HK-2 (cell line): Measurements from ENCODE around the gene MMS19.

Source experiments
- DNase-seq: peaks from one replicate; pipeline ENCODE4 v3.0.0-alpha.2; 2018; ENCODE audit not compliant: unreplicated experiment

MMS19 gene

GRCh38 chr10:97525683-97526110 is 27.5 kb upstream of the MMS19 start:
- no peak for DNase-seq

GRCh38 chr10:97525086-97525485 is 26.9 kb upstream of the MMS19 start:
- no peak for DNase-seq

GRCh38 chr10:97522937-97523336 is 24.7 kb upstream of the MMS19 start:
- DNase-seq: no peak

- no peak for DNase-seq
Observed at GRCh38 chr10:97522071-97522470, 23.8 kb upstream of the MMS19 start.

GRCh38 chr10:97520978-97521761 is 22.9 kb upstream of the MMS19 start:
- DNase-seq: no peak

- no peak for DNase-seq
Observed at GRCh38 chr10:97520520-97520919, 22.3 kb upstream of the MMS19 start.

- no peak for DNase-seq
Observed at GRCh38 chr10:97519342-97519741, 21.1 kb upstream of the MMS19 start.

- DNase-seq: peak; percentile 53
Observed at GRCh38 chr10:97518301-97519043, 20.2 kb upstream of the MMS19 start.

- DNase-seq: no peak
Observed at GRCh38 chr10:97517778-97518300, 19.6 kb upstream of the MMS19 start.

- DNase-seq: no peak
Observed at GRCh38 chr10:97517096-97517750, 19.0 kb upstream of the MMS19 start.

- DNase-seq: no peak
Observed at GRCh38 chr10:97515271-97515978, 17.2 kb upstream of the MMS19 start.

- DNase-seq: no peak
Observed at GRCh38 chr10:97514344-97514743, 16.1 kb upstream of the MMS19 start.

GRCh38 chr10:97512993-97513392 is 14.8 kb upstream of the MMS19 start:
- DNase-seq: no peak

GRCh38 chr10:97511711-97512440 is 13.7 kb upstream of the MMS19 start:
- no peak for DNase-seq

GRCh38 chr10:97510686-97511085 is 12.5 kb upstream of the MMS19 start:
- no peak for DNase-seq

- no peak for DNase-seq
Observed at GRCh38 chr10:97509120-97509680, 11.0 kb upstream of the MMS19 start.

GRCh38 chr10:97508342-97508741 is 10.1 kb upstream of the MMS19 start:
- peak; percentile 33 for DNase-seq

GRCh38 chr10:97506199-97506991 is 8.2 kb upstream of the MMS19 start:
- no peak for DNase-seq

- no peak for DNase-seq
Observed at GRCh38 chr10:97505152-97505551, 6.9 kb upstream of the MMS19 start.

GRCh38 chr10:97503406-97503805 is 5.2 kb upstream of the MMS19 start:
- no peak for DNase-seq
